ENCODE measurements around the gene NKX6-1.
A peak's percentile ranks its signal among the peaks of the same experiment; 100 is the strongest.

Gene NKX6-1

GRCh38 chr4:84498935-84499623 lies at the start of gene NKX6-1:
Gene NKX6-1 (minus strand): TSS chr4:84499292. CDS start chr4:84498228, 1,064 bp downstream.
- FAIRE-seq: no peak

GRCh38 chr4:84547211-84547610 lies 48.1 kb upstream of the NKX6-1 start:
- FAIRE-seq: no peak

GRCh38 chr4:84545093-84545492 lies 46.0 kb upstream of the NKX6-1 start:
- no peak for FAIRE-seq

- no peak for FAIRE-seq
Observed at GRCh38 chr4:84535901-84536300, 36.8 kb upstream of the NKX6-1 start.

DNA sequence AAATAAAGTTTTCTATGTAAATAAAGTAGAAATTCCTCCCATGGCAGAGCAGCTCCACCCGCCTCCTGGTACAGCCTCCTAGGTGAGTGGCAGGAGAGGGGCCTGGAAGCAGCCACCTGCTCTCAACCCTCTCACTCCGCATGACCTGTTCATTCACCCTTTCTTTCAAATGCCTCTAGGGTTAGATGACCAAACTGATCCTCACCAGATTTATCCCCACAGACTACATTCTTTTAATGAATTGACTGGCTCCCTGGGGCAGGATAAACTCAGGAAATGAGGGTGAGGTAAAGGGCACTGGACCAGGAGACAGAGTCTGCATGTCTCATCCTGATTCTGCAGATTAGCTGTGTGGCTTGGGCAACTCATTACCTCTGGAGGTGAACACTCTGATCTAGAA lies 32.6 kb upstream of the NKX6-1 start:
- FAIRE-seq: no peak

- FAIRE-seq: no peak
Observed at GRCh38 chr4:84530871-84531270, 31.8 kb upstream of the NKX6-1 start.

- FAIRE-seq: no peak
Observed at GRCh38 chr4:84530454-84530853, 31.4 kb upstream of the NKX6-1 start.

DNA sequence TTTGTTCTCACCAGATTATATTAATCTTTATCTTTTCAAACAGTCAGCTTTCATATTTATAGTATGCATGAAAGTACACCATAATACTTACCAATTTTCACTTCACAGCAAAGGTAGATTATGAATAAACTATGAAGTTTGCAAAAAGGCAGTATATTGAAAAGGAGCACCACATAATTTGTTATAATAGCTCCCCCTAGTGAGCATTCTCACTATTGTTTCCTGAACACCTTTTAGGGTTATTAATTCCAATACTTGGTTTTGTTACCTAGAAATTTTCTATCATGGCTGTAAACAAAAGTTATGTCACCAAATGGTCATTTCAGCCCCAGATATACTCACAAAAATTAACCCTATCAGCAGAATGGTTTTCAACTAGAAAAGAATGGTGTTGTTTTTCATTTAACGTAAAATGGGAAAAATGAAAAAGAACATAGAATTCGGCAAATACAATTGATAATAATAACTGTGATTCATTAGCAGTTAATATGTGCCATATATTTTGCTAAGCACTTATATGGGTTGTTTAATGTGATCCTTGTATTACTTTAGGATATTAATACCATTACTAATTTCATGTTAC lies 30.2 kb upstream of the NKX6-1 start:
- peak; percentile 55 for FAIRE-seq

GRCh38 chr4:84527391-84527790 lies 28.3 kb upstream of the NKX6-1 start:
- FAIRE-seq: no peak

DNA sequence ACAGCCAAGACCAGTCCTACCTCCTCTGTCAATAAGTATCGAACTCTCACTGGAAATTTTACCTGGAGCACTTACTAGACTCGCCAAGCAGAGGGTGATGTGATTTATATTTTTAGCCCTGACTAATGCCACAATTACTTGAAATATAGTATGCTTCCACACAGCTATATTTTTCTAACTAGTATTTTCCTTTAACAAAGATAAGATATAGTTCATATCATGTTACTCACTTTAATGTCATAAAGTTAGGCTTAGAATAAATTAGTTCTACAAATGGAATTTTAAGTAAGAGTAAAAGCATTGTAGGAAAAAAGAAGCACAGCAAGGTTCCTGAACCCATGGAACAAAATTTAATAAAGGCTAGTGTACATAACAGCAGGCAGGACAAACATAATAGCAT lies 16.0 kb upstream of the NKX6-1 start:
- FAIRE-seq: no peak

- FAIRE-seq: no peak
Observed at GRCh38 chr4:84512277-84512676, 13.2 kb upstream of the NKX6-1 start.

GRCh38 chr4:84511703-84512102 lies 12.6 kb upstream of the NKX6-1 start:
- FAIRE-seq: no peak

DNA sequence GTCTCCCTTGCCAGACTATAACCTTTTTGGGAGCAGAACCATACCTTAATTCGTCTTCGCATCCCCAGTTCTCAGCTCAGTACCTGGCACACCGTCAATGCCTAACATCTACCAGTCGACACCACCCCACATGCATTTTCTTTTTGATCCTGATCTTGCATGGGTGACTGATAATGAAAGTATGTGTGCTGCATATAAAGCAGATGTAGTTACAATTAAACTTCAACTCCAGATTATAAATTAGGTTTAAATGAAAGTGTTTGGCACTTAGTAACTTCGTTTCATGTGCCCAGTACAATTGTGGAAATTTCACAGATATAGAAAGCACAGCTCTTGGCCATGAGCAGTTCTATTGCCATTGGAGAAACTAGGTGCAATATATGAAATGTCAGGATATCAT lies 8.8 kb upstream of the NKX6-1 start:
- FAIRE-seq: no peak

- no peak for FAIRE-seq
Observed at GRCh38 chr4:84504821-84505220, 5.7 kb upstream of the NKX6-1 start.

DNA sequence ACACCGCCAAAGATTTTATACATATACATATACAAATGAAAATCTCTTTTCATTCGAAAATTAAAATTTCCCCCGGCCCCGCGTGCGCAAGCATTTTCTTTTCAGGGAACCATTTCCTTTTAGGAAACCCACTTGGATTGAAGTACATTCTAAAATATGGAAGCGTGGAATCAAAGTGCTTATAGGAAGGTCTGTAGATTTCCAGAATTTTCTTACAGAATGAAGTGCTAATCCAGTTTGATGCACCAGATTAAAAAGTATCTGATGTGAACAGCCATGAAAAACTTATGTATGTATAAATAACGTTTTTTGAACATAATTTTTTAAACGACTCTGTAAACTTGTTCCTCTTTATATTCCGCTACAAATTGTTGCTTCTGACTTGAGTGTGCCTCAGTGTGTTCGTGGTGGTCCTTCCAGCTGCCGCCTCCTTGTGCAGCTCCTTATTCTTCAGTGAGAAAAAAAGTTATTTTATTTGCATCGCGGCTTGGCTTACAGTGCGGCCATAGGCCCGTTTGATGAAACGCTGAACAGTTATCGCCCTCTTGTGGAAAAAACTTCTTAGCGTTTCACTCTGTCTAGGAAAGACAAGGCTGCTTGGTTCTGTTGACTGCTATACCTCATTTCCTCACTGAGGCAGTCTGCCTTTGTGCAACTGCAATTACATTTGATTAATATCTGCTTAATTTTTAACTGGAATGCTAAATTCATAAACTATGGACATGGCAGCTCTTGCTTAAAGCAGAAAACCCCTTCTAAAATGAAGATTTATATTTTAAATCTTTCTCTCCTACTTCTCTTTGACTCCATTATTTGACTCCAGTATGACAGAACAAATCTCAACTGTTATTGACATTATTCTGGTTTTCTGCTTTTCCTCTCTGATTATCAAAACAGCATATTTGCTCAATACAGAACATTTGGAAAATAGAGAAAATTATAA lies 4.7 kb upstream of the NKX6-1 start:
- no peak for FAIRE-seq

DNA sequence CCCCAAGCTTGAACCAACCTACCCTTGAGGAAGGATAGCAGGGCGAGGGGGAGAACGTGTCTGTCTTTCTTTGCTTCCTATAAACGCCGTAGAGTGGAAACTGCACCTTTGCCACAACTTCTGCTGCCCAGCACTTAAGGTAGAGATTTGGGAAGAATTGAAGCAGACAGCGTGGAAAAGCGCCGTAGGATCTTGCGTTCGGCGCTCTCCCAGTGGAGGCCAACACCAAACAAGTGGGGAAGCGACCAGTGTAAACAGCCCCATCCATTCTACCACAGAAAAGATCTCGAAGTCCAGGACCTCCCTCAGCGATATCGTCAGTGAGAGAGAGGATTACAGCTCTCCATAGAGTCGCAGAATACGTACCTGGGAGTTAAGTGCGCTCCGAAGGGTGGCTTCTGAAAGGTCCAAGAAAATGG lies 3.9 kb upstream of the NKX6-1 start:
- FAIRE-seq: no peak

DNA sequence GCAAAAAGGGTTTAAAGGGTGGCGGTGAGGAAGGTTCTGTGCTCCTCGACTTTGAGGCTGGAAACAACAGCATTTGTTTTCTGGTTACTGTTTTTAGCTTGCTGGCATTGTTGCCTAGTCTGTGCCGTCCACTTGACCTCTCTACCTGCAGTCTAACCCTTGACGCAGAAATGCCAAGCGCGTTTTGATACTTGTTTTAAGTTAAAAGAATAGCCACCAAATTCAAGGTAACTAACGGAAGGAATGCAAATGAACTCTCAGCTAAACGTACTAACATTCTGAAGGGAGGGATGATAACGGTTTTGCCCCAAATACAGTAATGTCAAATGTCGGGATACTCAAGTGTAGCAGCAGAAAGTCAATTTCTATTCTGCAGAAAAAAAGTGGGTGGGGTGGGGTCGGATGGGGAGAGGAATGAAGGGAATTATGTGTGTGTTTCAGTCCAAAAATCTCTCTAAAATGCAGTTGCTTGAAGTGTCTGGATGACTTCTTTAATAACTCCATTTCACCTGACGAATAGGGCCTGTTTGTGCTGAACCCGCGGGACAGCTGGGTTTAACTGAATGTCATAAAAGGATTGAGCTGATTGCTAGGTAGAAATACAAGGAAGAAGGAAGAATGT lies 3.4 kb upstream of the NKX6-1 start:
- no peak for FAIRE-seq

GRCh38 chr4:84501721-84502267 lies 2.7 kb upstream of the NKX6-1 start:
- FAIRE-seq: no peak

GRCh38 chr4:84501202-84501503 lies 2.1 kb upstream of the NKX6-1 start:
- no peak for FAIRE-seq

DNA sequence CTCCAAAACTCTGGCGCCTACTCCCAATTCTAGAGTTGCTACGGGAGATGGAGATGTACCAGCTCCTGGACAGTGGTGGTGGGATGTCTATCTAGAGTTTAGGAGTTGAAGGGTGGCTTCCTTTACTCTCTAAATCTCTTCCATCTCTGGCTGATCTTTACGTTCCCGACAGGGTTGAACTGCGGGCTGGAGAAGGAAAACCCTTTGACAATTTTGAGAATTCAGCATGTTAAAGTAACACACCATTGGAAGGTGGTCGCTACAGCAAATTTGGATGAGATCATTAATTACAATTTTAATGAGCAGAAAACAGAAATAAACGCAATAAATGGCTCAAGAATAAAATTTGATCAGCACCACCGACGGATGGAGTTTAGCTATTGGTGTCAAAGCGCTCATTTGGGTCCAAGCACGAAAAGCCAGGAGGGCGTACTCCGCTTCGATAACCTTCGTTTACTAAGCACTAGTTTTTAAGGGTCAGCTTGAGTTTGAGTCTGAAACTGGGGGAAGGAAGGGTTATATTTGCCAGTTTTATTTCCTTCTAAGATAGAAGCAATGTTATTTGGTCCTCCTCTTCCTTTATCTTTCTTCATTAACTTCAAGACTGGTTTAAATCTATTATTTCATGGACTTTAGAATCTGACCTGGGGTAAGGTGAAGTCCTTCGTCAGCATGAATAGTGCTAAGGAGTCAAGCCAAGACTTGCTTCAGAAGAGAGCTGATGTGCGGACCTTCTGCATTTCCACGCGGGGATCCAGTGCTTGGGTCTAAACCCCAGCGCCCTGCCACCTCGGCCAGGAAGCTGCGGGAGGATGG lies 1.5 kb upstream of the NKX6-1 start:
- FAIRE-seq: no peak

GRCh38 chr4:84499624-84499982 lies 511 bp upstream of the NKX6-1 start:
- no peak for FAIRE-seq

- no peak for FAIRE-seq
Observed at GRCh38 chr4:84498203-84498934, 723 bp downstream of the NKX6-1 start.
